ENCODE measurements around the gene HNRNPH1.

GRCh38 chr5:179601871-179602625 is 21.4 kb downstream of the HNRNPH1 start:
- no peak for TF ChIP-seq EP300 (IDR thresholded peaks at IDR 0.05)
- TF ChIP-seq CTCF (IDR thresholded peaks at IDR 0.05) = no peak
- no peak for TF ChIP-seq POLR2A (IDR thresholded peaks at IDR 0.05)
- TF ChIP-seq POLR2AphosphoS5 (IDR thresholded peaks at IDR 0.05) = no peak
